Testis (tissue), 2 donors: ENCODE data around the gene MYH8.

Experiments used
- CTCF ChIP-seq, 3 experiments: fragments of 450-650 bp in 2 of 3; fragments of 200-600 bp in 1 of 3; sonication (generic) in 1 of 3; IDR thresholded peaks; one replicate each; pipeline ENCODE4 v1.5.1; 2016 to 2019; ENCODE audit warnings: antibody characterized with exemption in 3 of 3, mild to moderate bottlenecking in 2 of 3, moderate library complexity in 1 of 3
- POLR2A ChIP-seq: fragments of 450-650 bp; IDR thresholded peaks from one replicate; pipeline ENCODE4 v1.6.1; 2017; ENCODE audit warnings: antibody characterized with exemption, mild to moderate bottlenecking, moderate library complexity

- TF ChIP-seq CTCF (IDR thresholded peaks at IDR 0.05), result no peak
- TF ChIP-seq POLR2A, result no peak
These were observed 4.3 kb downstream of the MYH8 start for GRCh38 chr17:10417431-10417830.
